Measurements from ENCODE around the gene STK39. TPM values are rescaled to one million over a fixed set of nuclear protein-coding genes. Genes with fewer than 3 reads are reported as not detected.

The STK39 gene
- total and polyA plus RNA-seq, 9 of the 15 experiments (the other 6 are each of a cell fraction or from before 2014, with no cell fraction given) = 0.19 to 0.76 (median 0.51) TPM

- TF ChIP-seq E4F1 (CRISPR knock-in tag; IDR thresholded peaks at IDR 0.05; ENCODE audit: borderline replicate concordance) = no peak
- TF ChIP-seq ZNF384 (IDR thresholded peaks at IDR 0.05; ENCODE audit: low read depth, low read length) = peak; percentile 80
- TF ChIP-seq TFAM (CRISPR knock-in tag; conservative IDR thresholded peaks at IDR 0.05) = no peak
- TF ChIP-seq HOXB6 (CRISPR knock-in tag; IDR thresholded peaks at IDR 0.05; ENCODE audit: borderline replicate concordance) = no peak
- no peak for TF ChIP-seq THRAP3 (IDR thresholded peaks at IDR 0.05; ENCODE audit: borderline replicate concordance)
- TF ChIP-seq RBM39 (optimal IDR thresholded peaks at IDR 0.05; ENCODE audit: low read depth, low read length) = no peak
- TF ChIP-seq KDM2B (CRISPR knock-in tag; IDR thresholded peaks at IDR 0.05) = no peak
- TF ChIP-seq SP2 (IDR thresholded peaks at IDR 0.05; ENCODE audit: extremely low read depth, low read depth, low read length, poor library complexity, severe bottlenecking) = no peak
- no peak for TF ChIP-seq CREB3L1 (IDR thresholded peaks at IDR 0.05; ENCODE audit: borderline replicate concordance, low read depth)
- no peak for TF ChIP-seq TRIM24 (IDR thresholded peaks at IDR 0.05)
- TF ChIP-seq SNAPC5 (CRISPR knock-in tag; IDR thresholded peaks at IDR 0.05) = no peak
- peak; percentile 65; the same call in 1 of the 2 replicates for TF ChIP-seq ZBTB40 (IDR thresholded peaks at IDR 0.05)
- peak; percentile 73; the same call in 1 of the 2 replicates for TF ChIP-seq ZBTB40 (CRISPR knock-in tag; IDR thresholded peaks at IDR 0.05)
- no peak for TF ChIP-seq NBN (IDR thresholded peaks at IDR 0.05; ENCODE audit: low read depth)
- TF ChIP-seq ZNF717 (CRISPR knock-in tag; IDR thresholded peaks at IDR 0.05) = no peak
These were observed 683 bp downstream of the STK39 start (continued) for GRCh38 chr2:168246483-168247340.

Measured in K562 (cell line).